HG02938 (cell line): ENCODE measurements around the gene MPPED2.

Experiments
- ATAC-seq: cut with Tn5 transposase; IDR thresholded peaks from one replicate; pipeline ENCODE4 v1.9.1; 2021; ENCODE audit warnings: mild to moderate bottlenecking, moderate library complexity; ENCODE audit not compliant: unreplicated experiment

MPPED2 gene

DNA sequence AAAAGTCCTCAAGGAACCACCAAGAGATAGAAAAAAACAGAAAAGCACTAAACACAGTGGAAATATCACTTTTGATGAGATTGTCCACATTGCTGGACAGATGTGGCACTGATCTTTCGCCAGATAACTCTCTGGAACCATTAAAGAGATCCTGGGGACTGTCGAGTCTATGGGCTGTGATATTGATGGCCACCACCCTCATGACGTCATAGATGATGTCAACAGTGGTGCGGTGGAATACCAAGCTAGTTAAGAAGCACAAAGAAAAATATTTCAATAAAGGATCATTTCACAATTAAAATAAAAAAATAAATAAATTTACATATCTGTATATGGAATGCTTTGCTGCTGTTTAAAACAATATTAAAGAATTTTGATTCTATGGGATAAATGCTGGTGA is 217.8 kb downstream of the MPPED2 start:
- ATAC-seq, result no peak

DNA sequence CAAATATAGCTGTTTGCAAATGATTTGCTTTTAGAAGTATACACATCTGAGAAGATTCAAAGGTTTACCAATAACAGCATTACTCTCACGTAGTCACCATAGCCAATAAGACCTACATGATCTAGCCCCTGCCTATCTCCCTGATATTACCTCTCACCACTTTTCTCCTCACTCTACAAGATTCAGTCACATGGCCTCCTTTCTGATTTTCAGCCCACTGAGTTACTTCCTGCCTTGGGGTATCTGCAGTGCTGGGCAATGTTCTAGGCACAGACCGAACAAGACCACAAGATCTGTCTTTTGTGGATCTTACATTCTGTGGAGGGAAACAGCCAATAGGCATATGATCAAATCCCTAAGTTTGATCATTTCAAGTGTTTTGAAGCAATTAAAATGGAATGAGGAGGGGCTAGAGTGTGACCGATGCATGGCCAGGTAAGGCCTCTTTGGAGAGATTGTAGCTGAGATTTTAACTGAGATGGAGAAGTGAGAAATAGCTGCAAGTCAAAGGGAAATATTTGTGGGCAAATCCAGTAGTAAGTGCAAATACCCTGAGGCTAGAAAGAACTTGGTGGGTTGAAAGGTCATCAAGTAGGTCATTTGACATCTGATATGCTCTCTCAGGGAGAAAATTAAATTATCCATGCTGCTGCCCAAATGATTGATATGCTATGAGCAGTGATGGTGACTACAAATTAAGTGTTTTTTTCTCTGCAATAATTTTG is 220.2 kb downstream of the MPPED2 start:
- peak; percentile 54 for ATAC-seq

DNA sequence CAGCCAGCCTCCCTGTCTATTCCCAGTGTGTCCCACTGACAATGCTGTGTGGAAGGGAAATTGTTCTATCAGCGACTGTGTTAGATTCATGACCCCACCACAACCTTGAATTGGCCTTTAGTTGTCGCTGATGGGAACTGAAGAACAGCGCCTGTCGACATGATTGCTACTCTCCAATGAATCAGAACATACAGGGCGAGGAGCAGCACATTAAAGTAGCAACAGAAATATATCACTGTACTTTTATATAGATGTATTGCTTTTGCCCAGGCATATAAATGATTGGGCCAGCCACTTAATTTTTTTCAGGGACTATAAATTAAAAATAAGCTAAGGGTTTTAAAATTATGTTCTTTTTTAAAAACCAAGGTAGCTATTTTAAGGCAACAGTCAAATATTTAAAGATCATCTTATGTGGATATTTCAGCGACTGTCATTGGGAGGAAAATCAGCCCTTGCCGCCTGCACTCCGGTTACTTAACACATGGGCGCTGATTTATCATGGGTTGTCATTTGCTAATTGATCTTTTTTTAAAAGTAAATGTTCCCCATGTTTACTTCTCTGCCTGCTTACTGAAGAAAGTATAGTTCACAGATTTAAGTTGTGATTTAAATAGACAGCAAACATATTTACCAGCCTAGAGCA is 221.2 kb downstream of the MPPED2 start:
- no peak for ATAC-seq

- no peak for ATAC-seq
Observed at GRCh38 chr11:30364139-30364836, 221.9 kb downstream of the MPPED2 start.

GRCh38 chr11:30360741-30361140 is 225.4 kb downstream of the MPPED2 start:
- ATAC-seq, result no peak
